DND-41 (cell line): Measurements from ENCODE around the gene NRF1.

Source experiments
- EZH2 ChIP-seq: IDR thresholded peaks from 3 replicates; pipeline ENCODE4 v1.6.1; 2012; ENCODE audit warnings: borderline replicate concordance, low read depth, mild to moderate bottlenecking, moderate library complexity, low read length, inconsistent platforms; ENCODE audit not compliant: severe bottlenecking
- TF ChIP-seq, protein P1 (sequence below): IDR thresholded peaks from 2 replicates; pipeline ENCODE4 v1.5.1; 2012; ENCODE audit warnings: borderline replicate concordance, low read length, moderate library complexity, mild to moderate bottlenecking; ENCODE audit not compliant: poor library complexity, severe bottlenecking; ENCODE audit errors: extremely low read depth

DNA sequence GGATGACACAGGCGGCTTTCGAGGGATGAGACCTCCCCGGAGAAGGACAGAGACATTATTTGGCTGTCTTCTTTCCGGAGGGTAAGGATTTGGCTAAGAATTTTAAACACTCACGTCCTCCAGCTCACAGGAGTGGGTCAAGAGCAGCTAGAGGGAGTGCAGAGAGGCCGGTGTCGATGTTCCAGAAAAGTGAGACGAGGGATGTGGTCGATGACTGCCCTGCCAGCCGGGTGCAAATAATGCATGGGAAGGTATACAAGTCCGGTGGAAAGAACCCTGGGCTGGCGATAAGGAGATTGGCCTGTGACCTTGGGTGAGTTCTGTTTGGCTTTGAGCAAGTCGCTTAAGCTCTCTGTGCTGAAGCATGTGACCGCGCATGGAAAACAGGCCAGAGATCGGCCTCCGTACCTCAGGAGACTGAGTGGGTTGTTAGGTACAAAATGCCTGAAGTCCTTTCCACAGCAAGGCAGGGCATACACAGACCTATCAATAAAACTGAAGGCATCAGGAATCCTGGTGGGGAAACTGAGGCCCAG lies 192.1 kb downstream of the NRF1 start:
- TF ChIP-seq, protein P1, sequence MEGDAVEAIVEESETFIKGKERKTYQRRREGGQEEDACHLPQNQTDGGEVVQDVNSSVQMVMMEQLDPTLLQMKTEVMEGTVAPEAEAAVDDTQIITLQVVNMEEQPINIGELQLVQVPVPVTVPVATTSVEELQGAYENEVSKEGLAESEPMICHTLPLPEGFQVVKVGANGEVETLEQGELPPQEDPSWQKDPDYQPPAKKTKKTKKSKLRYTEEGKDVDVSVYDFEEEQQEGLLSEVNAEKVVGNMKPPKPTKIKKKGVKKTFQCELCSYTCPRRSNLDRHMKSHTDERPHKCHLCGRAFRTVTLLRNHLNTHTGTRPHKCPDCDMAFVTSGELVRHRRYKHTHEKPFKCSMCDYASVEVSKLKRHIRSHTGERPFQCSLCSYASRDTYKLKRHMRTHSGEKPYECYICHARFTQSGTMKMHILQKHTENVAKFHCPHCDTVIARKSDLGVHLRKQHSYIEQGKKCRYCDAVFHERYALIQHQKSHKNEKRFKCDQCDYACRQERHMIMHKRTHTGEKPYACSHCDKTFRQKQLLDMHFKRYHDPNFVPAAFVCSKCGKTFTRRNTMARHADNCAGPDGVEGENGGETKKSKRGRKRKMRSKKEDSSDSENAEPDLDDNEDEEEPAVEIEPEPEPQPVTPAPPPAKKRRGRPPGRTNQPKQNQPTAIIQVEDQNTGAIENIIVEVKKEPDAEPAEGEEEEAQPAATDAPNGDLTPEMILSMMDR, result no peak
- no peak for TF ChIP-seq EZH2
